Measurements from ENCODE around the gene PLEKHA5.

PLEKHA5 gene

GRCh38 chr12:19129122-19129485 lies 429 bp upstream of the PLEKHA5 start:
- no peak for DNase-seq

DNA sequence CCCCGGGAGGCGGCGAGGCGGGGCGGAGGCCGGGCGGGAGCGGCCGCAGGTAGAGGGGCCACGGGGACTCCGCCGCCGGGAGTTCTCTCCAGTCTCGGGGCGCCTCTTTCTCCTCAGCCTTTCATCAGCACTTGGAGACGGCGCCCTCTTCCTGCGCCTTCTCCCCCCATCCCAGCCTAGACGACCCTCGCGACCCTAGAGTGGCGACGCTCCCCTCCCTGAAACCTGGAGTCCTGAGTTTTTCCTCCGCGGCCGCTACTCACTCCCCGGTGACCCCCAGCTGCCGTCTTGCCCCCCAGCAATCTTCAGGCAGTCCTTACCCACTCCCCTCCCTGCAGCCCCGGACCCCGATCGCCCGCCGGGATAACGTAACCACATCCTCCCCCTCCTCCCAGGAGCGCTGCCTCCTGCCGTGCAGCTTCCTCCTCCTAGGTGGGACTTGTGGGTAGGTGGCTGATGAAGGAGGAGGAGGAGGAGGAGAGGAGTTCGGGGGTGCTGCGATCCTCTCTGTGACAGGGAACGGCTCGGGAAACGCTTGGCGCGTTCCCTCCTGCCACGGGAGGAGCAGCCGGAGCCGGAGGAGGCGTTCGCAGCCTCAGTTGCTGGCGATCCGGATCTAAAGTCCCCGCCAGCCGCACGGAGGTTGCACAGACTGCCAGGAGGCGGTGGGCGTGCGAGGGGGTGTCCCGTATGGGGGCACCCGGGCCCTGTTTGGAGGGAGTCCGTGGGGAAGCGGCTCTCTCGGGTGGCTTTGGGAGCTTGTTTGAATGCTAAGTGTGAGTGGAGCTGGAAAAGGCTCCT lies 891 bp downstream of the PLEKHA5 start:
- peak; percentile 83 for DNase-seq

DNA sequence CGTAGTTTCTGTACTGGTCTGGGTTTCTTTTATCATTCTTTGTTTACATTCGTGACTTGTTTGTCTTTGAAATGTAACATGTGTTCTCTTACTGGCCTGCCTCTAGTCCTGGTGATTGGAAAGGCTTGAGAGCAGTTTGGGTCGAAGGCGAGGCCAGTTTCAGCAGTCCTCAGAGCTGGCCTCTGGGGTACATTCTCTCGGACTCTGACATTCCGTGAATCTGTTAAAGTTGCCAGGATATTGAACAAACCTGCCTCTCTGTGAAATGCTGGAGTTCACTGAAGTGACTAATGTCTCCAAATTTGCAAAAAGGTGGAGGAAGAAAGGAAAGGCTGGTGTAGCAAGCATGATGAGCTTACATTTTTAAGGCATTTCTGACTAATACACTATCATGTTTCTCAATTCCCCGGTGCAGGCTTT lies 1.5 kb downstream of the PLEKHA5 start:
- peak; percentile 76 for DNase-seq

DNA sequence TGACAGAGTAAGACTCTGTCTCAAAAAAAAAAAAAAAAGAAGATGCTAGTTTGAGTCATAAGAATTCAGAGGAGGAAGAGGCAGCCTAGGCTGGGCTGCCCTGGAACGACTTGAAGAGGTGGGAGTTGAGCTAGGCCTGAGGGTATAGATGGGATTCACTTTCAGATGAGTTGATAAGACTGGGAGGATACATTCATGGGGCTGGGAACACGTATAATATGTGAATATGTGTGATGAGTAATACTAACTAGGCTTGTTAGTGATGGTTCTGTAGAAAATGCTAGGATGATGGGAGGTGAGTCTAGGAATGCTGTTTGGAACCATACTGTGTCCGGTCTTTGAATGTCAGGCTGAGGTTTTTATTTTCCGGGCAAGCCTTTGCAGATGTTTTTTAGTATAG lies 9.0 kb downstream of the PLEKHA5 start:
- peak; percentile 84 for DNase-seq

GRCh38 chr12:19138956-19139355 lies 9.4 kb downstream of the PLEKHA5 start:
- DNase-seq, result no peak

GRCh38 chr12:19139615-19140194 lies 10.2 kb downstream of the PLEKHA5 start:
- no peak for DNase-seq

GRCh38 chr12:19140381-19141236 lies 11.1 kb downstream of the PLEKHA5 start:
- DNase-seq, result no peak

GRCh38 chr12:19142499-19142898 lies 13.0 kb downstream of the PLEKHA5 start:
- no peak for DNase-seq

DNA sequence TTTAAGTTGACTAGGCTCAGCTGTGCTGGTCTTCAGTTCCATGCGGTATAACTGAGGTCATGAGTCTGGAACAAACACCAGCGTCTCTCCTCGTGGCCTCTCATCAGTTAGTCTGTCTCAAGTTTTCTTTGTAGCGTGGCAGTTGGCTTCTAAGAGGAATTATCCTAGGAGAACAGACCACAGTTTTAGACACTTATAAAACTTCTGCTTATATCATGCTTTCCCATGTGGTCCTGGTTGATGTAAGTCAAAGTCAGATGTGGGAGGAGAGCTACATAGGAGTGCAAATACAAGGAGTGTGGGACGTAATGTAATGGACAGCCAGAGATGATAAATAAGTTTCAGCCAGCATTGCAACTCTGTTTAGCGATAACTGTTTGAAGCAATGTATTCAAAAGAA lies 14.8 kb downstream of the PLEKHA5 start:
- no peak for DNase-seq

DNA sequence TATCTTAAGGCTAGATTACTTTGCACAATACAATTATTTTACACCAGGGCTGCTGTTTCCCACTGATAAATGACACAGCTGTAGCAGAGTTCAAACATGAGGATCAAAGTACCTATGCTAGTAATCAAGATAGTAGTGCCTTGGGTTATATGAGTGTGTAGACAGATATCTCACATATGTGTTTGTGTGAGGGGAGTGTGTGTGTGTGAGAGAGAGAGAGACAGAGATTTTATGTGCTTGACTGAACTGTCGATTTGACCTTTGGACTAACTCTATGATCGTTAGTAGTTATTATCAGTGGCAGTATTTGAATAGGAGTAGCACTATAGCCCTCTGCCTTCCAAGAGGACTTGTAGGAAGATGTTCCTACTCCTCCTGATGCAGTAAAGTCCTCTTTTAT lies 15.5 kb downstream of the PLEKHA5 start:
- no peak for DNase-seq

DNA sequence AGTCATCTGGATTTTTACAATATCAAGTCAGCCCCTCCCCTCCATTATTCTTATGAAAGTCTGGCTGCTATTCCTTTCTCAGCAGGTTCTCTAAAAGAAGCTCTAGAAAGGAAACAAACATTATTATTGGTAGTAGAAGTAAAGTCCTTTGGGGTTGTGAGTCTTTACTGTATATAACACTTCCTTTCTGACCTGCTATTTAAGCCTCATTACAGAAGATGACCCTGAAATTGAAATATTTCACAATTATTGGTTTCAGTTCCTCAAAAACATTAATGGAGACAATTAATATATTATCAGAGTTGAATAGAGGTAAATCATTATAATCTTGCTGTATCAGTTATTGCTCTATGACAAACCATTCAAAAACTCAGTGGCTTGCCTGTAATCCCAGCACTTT lies 19.3 kb downstream of the PLEKHA5 start:
- no peak for DNase-seq

DNA sequence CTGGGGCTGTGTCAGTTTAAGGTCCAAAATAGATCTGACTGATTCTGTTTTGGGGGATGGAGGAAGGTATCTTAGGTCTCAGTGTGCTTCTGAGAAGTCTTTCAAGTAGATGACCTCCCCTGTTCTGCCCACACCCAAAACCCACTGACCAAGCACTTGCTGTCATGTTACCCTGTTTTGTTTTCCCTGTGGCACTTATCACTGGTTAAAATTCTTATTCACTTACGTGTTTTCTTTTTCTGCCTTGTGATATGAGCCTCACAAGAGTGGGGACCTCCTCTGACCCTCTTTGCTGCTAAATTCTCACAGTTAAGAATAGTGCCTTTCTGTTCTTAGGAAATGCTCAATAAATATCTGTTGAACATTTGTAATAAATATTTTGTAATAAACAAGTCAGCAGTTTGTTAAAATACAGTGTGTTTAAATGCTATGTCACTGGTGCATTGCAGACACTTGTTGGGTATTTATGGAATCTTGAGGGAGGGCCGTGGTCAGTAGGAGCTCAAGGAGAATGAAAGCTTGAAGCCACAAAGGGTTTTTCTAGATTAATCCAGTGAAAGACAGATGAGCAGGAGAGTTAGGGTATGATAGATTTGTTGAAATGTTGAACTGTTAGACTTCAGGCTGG lies 20.9 kb downstream of the PLEKHA5 start:
- DNase-seq, result no peak

- no peak for DNase-seq
These were observed 21.8 kb downstream of the PLEKHA5 start for GRCh38 chr12:19151298-19151697.

GRCh38 chr12:19153396-19153795 lies 23.9 kb downstream of the PLEKHA5 start:
- DNase-seq, result no peak

DNA sequence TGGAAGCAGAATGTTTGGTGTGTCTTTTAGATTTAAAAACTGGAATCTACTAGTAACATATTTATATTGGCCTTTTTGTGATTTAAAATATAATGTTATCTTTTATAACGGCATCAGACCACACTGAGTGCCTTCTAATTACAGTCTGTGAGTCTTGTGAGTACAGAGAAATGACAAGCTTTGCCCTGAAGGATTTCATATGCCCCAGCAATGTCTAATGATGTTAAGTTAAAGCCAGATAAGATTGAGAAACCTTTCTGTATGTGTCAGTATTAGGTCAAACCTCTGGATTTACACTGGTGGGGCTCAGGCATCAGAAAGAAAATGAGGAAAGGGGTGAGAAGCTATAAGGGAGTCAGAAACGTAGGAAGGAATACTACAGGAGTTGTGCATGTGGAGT lies 25.2 kb downstream of the PLEKHA5 start:
- DNase-seq, result no peak

- no peak for DNase-seq
These were observed 26.6 kb downstream of the PLEKHA5 start for GRCh38 chr12:19155981-19156734.

DNA sequence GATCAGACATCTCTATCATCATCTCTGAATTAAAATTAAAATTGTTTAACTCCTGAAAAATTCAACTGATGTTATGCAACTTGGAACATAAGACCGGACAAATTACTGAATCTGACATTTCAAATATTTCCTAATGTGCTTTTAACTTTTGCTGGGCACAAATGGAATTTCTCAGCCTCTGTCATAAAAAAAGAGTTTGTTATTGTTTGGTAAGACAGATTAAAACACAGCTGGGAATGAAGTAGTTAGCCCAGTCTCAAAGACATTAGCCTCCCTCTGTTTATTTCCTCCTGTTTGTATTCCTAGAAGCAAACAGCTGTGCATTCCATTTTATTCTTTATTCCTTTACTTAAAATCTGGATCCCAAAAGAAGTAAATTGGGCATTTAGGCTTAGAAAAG lies 29.4 kb downstream of the PLEKHA5 start:
- no peak for DNase-seq

DNA sequence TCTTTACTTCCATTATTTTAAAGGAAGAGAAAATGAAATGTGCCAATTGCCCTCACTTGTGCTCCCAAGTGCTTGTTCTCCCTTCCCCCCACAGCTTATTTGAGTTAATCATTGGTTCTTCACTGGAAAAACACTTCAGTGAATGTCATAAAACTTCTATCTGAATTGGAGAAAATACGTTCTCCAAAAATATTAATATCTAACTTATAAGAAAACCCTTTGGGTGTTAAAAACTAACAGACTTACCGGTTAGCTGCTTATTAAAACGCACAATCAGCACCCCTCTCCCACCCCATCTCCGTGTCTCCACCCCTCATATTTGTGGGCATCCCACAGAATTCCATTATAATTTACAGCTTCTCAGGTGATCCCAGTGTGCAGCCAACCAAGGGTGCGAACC lies 31.7 kb downstream of the PLEKHA5 start:
- no peak for DNase-seq

GRCh38 chr12:19165451-19165850 lies 35.9 kb downstream of the PLEKHA5 start:
- no peak for DNase-seq

DNA sequence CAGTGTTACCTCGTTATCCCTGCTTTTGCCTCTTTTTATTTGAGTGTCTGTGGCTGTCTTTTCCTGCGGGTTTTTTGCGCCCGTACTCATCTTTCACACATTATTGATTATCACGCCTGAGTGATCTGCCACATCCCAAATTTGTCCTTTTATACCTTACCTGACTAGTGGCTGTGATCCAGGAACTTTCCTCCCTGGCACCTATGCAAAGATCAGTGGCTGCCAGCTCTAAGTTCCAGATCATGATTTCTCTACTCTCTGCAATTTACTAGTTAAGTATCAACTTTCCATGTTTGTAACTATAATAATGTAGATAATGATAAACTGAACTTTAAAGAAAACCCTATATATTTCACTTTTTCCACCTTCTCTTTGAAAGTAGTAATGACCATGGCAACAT lies 36.9 kb downstream of the PLEKHA5 start:
- no peak for DNase-seq

DNA sequence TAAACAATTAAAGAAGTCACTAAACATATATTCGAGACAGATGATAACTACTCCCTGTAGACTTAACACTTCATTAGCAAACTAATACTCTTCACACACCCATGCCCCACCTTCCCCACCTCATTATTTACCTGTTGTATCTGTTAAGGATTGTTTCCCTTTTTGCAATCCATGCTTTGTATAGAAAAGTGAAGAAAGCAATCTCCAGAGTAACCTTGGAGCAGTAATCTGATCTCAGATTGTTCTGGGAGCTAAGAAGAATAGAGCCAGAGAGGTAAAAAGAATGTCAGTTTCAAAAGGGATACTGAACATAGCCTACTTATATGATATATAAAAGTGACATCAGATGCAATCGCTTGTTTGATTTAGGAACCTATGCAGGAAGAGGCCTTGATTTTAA lies 37.4 kb downstream of the PLEKHA5 start:
- DNase-seq, result no peak

DNA sequence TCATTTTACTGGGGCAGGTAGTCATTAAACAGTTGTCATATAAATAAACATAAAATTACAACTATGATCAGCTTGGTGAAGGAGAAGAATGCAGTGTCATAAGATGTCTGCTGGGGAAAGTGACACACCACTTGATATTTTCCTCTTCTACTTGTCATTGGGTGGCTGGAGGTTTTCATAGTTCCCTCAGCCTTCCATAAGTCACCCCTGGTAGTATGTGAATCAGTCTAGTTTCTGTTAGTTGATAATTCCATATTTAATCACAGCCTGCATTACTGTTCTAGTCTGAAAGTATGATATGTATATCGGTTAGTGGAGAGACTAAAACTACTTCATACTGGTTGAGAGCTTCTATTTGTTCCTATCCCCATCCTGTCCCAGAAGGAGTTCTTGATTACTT lies 38.2 kb downstream of the PLEKHA5 start:
- DNase-seq, result no peak

DNA sequence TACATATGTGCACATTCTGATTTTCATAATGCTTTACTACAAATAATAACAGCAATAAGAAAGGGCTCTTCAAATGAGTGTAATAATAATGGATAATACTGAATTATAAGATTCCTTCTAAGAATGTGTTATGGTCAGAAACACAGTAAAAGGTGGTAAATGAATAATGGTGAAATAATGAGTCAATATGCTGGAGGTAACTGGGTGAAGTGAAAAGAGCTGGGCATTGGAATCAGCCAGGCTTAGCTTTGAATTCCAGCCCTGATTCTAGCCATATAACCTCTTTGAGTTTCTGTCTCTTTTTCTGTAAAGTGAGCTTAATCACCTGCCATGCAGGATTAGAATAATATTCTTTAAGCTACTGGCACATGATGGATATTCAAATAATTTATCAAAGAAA lies 39.1 kb downstream of the PLEKHA5 start:
- no peak for DNase-seq
